Measurements from ENCODE around the gene ZNF234.

ZNF234 gene

DNA sequence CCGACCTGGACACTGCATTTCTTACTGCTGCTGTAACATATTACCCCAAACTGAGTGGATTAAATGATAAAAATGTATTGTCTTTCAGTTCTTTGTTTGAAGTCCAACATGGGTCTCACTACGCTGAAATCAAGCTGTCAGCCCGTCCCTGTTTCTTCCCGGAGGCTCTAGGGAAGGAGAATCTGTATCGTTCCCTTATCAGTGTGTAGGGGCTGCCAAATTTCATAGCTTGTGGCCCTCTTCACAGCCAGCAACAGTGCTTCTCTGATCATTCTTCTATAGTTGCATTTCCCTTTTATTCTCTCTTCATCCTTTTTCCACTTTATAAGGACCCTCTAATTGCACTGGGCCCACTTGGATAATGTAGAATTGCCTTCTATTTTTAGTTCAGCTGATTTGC lies 10.1 kb downstream of the ZNF234 start:
- no peak overlapping the region for H2AFZ ChIP-seq (ENCODE audit: low read length)
- no peaks in the 10 kb centered on the region for H3K79me2 ChIP-seq (ENCODE audit: insufficient read depth, low read length)
- H3F3A ChIP-seq (ENCODE audit: insufficient read depth, low read length) = no peaks in the 10 kb centered on the region
- no peak overlapping the region for H3K27ac ChIP-seq (ENCODE audit: low read depth, low read length, poor library complexity, severe bottlenecking)
- H3K9me3 ChIP-seq (ENCODE audit: low read length) = peaks cover 7% of the 10 kb centered on the region
- no peak overlapping the region for H3K4me2 ChIP-seq (ENCODE audit: low read length)
- H3K36me3 ChIP-seq (ENCODE audit: insufficient read depth, low read length) = no peaks in the 10 kb centered on the region
- H3K4me3 ChIP-seq (ENCODE audit: low read depth, low read length, poor library complexity, severe bottlenecking) = no peak overlapping the region
- no peaks in the 10 kb centered on the region for H3K27me3 ChIP-seq (ENCODE audit: insufficient read depth, low read length)
- TF ChIP-seq CTCF (IDR thresholded peaks at IDR 0.05; ENCODE audit: low read length) = no peak
- no peak for TF ChIP-seq EZH2 (IDR thresholded peaks at IDR 0.05; ENCODE audit: borderline replicate concordance, low read length)
- no peaks in the 10 kb centered on the region for H4K20me1 ChIP-seq (ENCODE audit: insufficient read depth, low read length)
- no peak overlapping the region for H3K9ac ChIP-seq (ENCODE audit: low read length)
- H3K4me1 ChIP-seq (ENCODE audit: insufficient read depth, low read length, severe bottlenecking) = no peaks in the 10 kb centered on the region
- no peaks in the 10 kb centered on the region for H3K9me2 ChIP-seq (ENCODE audit: low read depth, low read length)

DNA sequence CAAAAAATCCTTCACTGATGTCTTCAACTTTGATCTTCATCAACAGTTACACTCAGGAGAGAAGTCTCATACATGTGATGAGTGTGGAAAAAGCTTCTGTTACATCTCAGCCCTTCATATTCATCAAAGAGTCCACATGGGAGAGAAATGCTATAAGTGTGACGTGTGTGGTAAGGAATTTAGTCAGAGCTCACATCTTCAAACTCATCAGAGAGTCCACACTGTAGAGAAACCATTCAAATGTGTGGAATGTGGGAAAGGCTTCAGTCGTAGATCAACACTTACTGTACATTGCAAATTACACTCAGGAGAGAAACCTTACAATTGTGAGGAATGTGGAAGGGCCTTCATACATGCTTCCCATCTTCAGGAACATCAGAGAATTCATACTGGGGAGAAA lies 15.1 kb downstream of the ZNF234 start:
- Histone ChIP-seq H3K9me3 (ENCODE audit: low read length) (peaks cover 16% of the 10 kb centered on the region), H3K79me2 (ENCODE audit: insufficient read depth, low read length) (no peaks in the 10 kb centered on the region), H3K27ac (ENCODE audit: low read depth, low read length, poor library complexity, severe bottlenecking) (no peak overlapping the region), H3K9ac (ENCODE audit: low read length) (no peak overlapping the region), H4K20me1 (ENCODE audit: insufficient read depth, low read length) (no peaks in the 10 kb centered on the region), H3K9me2 (ENCODE audit: low read depth, low read length) (no peaks in the 10 kb centered on the region), H3K27me3 (ENCODE audit: insufficient read depth, low read length) (no peaks in the 10 kb centered on the region), H2AFZ (ENCODE audit: low read length) (no peak overlapping the region), H3K4me3 (ENCODE audit: low read depth, low read length, poor library complexity, severe bottlenecking) (no peak overlapping the region), H3F3A (ENCODE audit: insufficient read depth, low read length) (no peaks in the 10 kb centered on the region), H3K4me1 (ENCODE audit: insufficient read depth, low read length, severe bottlenecking) (no peaks in the 10 kb centered on the region), H3K4me2 (ENCODE audit: low read length) (no peak overlapping the region), H3K36me3 (ENCODE audit: insufficient read depth, low read length) (no peaks in the 10 kb centered on the region)
- TF ChIP-seq CTCF (IDR thresholded peaks at IDR 0.05; ENCODE audit: low read length) (no peak), EZH2 (IDR thresholded peaks at IDR 0.05; ENCODE audit: borderline replicate concordance, low read length) (no peak)

DNA sequence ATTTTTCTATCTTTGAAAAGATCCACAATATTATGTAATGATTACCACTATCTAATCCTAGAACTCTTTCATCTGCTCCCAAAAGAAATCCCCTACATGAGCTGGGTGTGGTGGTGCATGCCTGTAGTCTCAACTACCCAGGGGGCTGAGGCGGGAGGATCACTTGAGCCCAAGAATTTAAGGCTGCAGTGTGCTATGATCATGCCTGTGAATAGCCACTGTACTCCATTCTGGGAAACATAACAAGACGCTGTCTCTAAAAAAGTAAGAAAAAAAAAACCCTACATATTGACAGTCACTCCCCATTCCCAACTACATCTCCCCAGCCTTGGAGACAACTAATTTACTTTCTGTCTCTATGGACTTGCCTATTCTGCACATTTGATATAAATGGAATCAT lies 22.4 kb downstream of the ZNF234 start:
- no peak overlapping the region for H3K27ac ChIP-seq (ENCODE audit: low read depth, low read length, poor library complexity, severe bottlenecking)
- H3K4me2 ChIP-seq (ENCODE audit: low read length) = no peak overlapping the region
- 0 out of 2 replicates have a peak, but pooled peaks cover 3% of the 10 kb centered on the region for H3K79me2 ChIP-seq (ENCODE audit: insufficient read depth, low read length)
- H3K4me3 ChIP-seq (ENCODE audit: low read depth, low read length, poor library complexity, severe bottlenecking) = no peak overlapping the region
- H4K20me1 ChIP-seq (ENCODE audit: insufficient read depth, low read length) = no peaks in the 10 kb centered on the region
- peaks cover 24% of the 10 kb centered on the region for H3K36me3 ChIP-seq (ENCODE audit: insufficient read depth, low read length)
- H3K9ac ChIP-seq (ENCODE audit: low read length) = no peak overlapping the region
- no peaks in the 10 kb centered on the region for H3K9me2 ChIP-seq (ENCODE audit: low read depth, low read length)
- H2AFZ ChIP-seq (ENCODE audit: low read length) = no peak overlapping the region
- no peaks in the 10 kb centered on the region for H3F3A ChIP-seq (ENCODE audit: insufficient read depth, low read length)
- H3K9me3 ChIP-seq (ENCODE audit: low read length) = peaks cover 3% of the 10 kb centered on the region; the same call in 1 of the 2 replicates
- peaks cover 15% of the 10 kb centered on the region for H3K4me1 ChIP-seq (ENCODE audit: insufficient read depth, low read length, severe bottlenecking)
- no peaks in the 10 kb centered on the region for H3K27me3 ChIP-seq (ENCODE audit: insufficient read depth, low read length)
- TF ChIP-seq CTCF (IDR thresholded peaks at IDR 0.05; ENCODE audit: low read length) (no peak), EZH2 (IDR thresholded peaks at IDR 0.05; ENCODE audit: borderline replicate concordance, low read length) (no peak)
